Dedifferentiated amniotic fluid mesenchymal stem cell (primary cell): ENCODE measurements around the gene ABHD6.
"Not testable (repeated sequence)": the region's sequence is repeated elsewhere in the genome, so short reads cannot be mapped to it uniquely, and the experiment has no call there.

Experiments used
- DNase-seq: peaks from one replicate; pipeline ENCODE4 v3.0.0-alpha.2; 2016; ENCODE audit errors: extremely low spot score

ABHD6 gene

DNA sequence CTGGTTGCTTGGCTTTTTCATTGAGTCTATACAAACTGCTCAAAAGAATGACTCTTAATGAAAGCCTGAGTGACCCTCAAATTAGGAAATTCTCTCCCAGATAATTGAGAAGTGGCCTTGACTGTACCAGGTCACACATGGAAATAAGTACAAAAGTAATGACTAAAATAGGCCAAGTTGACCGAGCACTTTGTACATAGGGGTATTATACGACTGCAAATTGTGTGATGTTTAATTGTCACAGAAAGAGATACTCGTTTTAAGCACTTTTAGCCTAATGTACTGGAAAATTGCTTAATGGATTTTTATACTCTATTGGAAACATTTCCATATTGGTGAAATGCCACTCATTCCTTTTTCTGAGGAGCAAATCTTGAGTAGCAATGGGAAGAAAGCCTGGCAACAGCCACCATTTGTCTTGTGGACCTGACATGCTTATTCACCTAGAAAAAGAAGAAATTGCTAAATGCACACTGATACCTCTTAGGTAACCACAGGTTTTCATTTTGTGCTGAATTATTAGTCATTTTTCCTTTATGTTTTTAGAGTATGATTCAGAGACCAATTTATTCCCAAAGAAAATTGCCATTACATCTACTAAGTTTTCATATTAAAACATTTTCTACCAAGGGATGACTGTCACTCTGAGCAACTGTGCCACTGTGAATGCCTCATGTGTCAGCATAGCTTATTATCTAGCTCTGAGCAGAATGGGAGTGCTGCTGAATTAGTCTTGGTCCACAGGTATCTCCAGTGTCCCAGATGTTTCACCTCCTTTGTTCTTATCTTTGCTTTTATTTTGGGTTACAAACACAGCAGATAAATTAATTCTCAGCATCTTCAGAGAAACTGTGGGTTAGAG lies 86.2 kb downstream of the ABHD6 start:
- DNase-seq = no peak

DNA sequence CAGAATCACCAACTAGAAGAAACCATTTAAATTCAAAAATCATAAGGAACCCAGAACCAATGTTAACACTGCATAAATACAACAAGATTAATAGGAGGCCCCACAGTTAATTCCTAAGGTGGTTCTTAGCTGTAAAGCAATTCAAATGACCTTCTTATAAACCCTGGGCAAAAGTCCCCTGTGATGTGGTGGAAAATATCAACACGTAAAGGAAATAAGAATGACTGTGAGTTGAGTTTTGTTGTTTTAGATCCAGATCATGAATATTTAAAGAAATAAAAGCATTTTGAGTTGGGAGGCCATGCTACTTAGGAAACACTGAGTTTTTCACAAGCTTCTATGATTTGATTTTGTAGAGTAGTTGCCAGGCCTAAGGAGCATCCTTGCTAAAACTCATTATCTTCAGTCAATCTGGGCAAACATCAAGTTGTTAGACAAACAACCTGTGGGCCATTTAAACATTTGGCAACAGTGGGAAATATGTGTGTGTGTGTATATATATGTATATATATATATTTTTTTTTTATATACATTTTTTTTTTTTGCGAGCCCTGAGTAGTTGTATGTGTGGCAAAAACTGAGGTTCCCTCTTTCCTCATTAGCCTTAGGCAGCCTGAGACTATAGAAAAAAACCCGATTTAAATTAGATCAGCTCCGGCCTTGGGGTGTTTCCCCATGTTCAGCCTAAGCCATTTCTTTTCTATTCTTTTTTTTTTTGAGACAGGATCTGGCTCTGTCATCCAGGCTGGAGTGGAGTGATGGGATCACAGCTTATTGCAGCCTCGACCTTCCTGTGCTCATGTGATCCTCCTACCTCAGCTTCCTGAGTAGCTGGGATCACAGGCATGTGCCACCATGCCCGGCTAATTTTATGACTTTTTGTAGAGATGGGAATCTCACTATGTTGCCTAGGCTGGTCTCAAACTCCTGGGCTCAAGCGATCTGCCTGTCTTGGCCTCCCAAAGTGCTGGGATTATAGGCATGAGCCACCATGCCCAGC lies 87.1 kb downstream of the ABHD6 start:
- DNase-seq = no peak

DNA sequence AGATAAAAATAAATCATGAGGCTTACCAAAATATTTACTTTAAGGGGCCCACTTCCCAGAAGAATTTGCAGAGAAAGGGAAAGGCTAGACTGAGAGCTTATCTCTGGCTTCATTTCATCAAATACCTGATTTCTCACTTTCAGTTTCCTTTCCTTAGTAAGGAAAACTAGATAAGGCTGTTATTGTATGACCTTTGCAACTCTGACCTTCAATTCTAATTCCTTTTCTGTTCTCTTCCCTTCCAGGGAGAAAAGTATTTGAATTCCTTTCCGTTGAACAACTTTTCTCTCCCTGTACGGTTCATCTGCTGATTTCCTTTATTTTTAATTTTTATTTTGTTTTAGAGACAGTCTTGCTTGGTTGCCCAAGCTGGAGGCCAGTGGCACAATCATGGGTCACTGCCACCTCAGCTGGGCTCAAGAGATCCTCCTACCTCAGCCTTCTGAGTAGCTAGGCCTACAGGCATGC lies 88.0 kb downstream of the ABHD6 start:
- DNase-seq = no peak

DNA sequence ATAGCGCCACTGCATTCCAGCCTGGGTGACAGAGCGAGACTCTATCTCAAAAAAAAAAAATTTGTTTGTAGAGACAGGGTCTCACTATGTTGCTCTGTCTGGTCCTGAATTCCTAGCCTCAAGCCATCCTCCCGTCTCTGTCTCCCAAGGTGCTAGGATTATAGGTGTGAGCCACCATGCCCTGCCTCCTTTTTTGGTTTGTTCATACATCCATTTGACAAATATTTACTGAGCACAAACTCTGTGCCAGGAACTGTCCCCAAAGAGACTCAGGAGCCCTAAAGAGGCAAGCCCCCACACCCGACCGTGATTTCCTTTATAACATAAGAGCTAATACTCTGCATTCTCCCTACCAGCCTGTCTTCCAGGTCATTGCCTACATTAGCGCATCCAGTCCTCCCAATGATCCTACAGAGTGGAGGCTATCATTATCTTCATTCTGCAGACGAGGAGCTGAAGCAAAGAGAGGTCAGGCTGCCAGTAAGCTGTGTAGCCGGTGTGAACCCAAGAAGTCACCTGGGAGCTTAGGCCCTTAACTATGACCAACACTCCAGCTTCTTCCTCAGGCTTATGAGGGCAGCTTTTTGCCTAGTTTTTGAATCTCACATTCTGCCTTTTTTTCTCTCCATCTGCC lies 88.8 kb downstream of the ABHD6 start:
- no peak for DNase-seq

DNA sequence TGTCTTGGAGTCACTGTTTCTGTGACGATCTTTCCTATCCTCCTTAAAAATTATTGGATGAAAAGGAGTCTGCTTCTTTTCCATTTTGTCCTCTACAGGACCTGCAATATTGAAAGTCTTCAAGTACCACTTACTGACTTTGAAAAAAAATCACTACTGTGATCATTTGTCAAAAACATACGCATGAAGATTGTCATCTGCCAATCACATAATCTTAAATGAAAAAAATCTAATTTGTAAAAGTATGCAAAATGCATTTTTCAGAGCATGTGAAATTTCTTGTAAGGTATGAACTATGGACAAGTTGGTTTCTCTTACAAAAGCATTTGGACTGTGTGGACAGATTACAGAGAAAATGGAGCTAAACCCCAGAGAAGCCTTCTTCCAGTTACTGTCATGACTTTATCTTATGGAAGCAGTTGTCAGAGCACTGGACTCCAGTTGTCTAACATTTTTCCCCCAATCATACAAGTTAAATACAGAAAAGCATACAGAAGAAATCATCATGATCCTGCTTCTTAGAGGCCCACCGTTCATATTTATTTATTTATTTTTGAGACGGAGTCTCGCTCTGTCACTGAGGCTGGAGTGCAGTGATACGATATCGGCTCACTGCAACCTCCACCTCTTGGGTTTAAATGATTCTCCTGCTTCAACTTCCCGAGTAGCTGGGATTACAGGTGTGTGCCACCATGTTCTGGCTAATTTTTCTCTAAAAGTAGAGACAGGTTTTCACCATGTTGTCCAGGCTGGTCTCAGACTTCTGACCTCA lies 91.7 kb downstream of the ABHD6 start:
- DNase-seq = no peak

DNA sequence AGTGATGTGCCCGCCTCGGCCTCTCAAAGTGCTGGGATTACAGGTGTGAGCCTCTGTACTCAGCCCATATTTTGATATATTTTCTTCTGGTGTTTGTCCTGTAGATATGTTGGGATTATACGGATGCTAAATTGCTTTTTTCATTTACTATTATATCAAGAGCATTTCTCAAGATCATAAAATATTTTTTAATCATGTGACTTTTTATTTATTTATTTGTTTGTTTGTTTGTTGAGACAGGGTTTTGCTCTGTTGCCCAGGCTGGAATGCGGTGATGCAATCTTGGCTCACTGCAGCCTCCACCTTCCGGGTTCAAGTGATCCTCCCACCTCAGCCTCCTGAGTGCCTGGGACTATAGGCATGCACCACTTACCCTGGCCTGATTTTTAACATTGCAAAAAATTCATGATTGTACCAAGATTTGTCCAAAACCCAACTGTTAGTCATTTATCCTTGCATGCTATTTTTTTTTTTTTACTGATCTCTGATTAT lies 92.4 kb downstream of the ABHD6 start:
- DNase-seq = no peak

DNA sequence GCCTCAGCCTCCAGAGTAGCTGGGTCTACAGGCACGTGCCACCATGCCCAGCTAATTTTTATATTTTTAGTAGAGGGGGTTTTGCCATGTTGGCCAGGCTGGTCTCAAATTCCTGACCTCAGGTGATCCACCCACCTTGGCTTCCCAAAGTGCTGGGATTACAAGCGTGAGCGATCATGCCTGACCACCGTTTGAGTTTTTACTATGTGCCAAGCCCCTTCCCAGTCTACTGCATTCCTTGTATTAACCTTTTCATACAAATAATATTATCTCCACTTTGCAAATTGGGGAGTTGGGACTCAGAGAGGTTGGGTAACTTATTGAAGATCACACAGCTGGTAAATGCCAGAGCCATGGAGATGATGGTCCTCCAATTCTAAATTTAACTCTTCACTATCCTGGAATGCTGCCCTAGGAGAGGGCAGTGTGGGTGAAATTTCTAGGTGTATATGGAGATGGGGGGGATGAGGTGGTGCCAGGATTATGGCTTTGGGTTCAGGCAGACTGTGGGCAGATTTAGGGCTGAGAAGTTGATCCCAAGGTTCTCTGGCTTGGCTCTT lies 94.1 kb downstream of the ABHD6 start:
- DNase-seq = no peak

DNA sequence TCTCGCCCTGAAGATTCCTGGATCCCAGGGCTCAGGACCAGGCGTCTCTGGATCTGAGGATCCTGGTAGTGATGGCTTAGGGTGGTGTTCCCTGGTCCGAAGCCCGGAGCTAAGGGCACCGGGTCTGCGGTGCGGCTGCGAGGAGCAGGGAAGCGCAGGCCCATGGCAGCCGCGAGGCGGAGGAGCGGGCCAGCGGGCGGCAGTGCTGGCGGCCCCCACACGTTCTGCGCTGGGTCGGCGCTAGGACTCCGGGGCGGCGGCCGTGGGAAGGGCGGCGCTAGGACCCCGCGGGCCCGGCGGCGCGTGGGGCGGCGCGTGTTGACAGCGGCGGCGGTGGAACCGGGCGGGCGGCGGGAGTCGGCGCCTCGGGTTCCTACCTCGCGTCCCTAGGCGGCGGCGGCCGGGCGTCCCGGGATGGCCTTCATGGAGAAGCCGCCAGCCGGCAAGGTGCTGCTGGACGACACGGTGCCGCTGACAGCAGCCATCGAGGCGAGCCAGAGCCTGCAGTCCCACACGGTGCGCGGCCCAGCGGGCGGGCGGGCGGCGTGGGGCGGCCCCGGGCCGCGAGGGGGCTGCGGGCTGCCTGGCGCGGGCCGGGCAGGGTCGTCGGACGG lies 95.1 kb downstream of the ABHD6 start, which contains the start of gene PXK:
PXK (plus strand) TSS at position 318 of the 614 bp plus-strand sequence; CDS start at position 415, 97 bp downstream.
- peak; percentile 44 for DNase-seq

DNA sequence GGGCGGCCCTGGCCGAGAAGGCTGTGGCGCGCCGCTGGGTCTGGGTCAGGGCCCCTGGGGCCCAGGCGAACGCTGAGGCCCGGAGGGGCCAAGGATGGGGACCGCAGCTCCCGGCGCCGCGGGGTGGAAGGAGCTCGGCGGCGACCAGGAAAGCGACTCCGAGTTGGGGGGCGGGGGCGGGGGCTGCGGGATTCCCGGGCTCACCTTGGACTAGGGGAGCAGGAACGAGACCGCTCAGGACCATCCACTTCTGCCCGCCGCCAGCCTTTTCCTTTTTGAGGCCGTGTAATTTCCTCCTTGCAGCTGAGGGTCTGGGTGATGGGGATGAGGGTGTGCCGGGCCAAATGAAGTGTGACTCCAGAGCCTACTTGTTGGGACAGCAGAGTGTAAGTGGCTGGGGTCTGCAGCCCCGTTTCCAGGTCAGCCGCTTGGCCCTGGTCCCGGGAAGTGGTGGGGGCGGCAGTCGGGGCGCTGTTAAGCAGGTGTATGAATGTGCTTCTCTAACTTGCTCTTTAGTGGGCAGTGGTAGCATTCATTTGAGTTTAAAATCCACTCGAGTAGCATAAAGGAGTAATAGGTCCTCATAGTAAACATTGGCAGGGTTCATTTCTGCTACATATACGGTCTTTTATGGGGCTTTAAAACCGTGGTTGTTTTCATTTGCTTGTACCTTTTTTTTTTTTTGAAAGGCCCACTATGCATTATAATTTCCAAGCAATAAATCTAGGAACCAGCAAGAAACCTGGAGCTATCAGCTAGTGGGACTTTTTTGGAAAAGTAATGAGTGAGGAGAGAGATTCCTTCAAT lies 95.8 kb downstream of the ABHD6 start:
- DNase-seq = no peak

DNA sequence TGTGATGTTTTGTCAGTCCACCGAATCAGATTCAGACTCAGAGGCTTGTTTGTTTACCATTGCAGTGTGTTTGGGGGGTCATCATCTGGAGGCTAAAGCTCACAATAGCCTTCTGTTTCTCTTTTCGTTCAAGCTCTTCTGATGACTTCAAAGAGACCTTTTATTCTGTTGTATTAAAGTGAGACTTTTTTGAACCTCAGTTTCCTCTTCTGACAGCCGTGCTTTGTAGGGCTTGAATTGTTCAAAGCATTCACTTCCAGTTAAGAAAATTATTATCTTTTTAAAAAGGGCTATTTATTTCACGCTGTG lies 96.4 kb downstream of the ABHD6 start:
- DNase-seq = no peak

DNA sequence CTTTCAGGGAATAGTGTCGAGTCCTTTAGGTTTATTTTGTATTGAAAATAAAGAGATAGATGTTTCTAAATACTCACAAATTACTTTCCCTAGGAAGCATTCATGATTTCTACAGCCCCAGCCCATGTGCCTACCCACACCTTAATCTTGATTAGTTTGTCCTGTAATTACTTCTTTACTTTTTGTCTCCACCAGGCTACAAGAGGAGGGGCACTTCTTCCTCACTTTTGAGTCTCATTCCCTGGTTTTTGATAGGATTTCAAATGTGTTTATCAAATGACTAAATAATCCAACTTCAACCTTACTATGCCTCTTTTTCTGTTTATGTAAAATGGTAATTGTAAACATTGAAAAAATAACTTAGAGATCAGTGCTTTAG lies 96.9 kb downstream of the ABHD6 start:
- DNase-seq = no peak

DNA sequence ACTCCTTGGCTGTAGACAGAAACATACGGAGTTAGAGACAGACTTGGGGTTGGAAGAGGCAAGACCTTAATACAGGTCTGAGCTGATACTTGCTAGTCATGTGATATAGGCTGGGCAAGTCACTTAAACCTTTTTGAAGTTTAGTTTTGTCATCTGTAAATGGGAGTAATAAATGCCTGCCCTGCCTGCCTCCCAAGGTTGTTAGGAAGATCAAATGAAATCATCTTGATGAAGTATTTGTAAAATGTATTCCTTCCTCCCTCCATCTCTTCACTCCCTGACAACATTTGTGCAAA lies 98.0 kb downstream of the ABHD6 start:
- DNase-seq = no peak

DNA sequence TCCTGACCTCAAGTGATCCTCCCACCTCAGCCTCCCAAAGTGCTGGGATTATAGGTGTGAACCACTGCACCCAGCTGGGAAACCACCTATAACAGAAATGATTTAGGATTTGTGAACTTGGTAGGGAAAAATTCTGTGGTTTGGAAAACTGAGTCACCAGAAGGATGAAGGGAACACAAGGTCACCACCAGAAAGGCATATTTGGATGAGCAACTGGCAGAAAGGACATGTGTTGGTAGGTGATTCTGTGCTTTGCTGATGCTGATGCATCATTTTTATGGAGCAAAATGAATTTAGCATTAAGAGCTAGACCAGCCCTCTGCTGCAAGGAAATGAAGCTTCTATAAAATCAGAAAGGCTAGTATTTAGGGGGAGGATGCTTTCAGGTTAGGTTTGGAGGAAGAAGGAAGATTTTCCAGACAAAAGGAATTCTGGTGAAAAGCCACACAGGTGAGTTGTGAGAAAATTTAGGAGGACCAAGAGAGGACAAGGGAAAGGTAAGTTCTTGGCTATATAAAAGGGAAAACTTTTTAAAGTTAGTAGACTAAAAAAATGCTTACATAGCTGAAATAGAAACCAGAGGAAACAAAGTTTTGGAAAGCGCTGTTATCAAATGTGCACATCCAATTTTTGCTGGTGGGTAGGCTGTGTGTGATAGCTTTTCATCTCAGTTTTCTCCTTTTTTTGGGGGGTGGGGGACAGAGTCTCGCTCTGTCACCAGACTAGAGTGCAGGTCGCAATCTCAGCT lies 98.7 kb downstream of the ABHD6 start:
- no peak for DNase-seq

DNA sequence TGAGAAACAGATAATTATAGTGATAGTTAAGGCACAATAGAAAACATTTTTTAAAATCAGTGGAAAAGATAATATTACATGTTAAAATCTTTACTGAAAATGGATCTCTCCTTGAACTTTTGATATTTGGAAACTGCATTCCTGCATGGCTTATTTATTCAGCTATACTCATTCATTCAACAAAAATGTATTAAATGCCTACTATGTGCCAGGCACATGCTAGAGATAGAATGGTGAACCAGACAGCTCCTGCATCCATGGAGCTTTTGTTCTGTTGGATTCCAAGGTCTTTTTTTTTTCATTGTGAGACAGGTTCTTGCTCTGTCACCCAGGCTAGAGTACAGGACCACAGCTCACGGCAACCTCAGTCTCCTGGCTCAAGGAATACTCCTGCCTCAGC lies 99.6 kb downstream of the ABHD6 start:
- no peak for DNase-seq

DNA sequence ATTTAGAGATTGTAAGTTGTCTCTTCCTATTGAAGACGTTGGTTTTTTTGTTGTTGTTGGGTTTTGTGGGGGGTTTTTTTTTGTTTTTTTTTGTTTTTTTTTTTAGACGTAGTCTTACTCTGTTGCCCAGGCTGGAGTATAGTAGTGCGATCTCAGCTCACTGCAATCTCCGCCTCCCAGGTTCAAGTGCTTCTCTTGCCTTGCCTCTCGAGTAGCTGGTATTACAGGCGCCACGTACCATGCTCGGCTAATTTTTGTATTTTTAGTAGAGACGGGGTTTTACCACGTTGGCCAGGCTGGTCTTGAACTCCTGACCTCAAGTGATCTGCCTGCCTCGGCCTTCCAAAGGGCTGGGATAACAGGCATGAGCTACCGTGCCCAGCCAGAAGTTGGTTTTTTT lies 101.6 kb downstream of the ABHD6 start:
- DNase-seq = not testable (repeated sequence)

DNA sequence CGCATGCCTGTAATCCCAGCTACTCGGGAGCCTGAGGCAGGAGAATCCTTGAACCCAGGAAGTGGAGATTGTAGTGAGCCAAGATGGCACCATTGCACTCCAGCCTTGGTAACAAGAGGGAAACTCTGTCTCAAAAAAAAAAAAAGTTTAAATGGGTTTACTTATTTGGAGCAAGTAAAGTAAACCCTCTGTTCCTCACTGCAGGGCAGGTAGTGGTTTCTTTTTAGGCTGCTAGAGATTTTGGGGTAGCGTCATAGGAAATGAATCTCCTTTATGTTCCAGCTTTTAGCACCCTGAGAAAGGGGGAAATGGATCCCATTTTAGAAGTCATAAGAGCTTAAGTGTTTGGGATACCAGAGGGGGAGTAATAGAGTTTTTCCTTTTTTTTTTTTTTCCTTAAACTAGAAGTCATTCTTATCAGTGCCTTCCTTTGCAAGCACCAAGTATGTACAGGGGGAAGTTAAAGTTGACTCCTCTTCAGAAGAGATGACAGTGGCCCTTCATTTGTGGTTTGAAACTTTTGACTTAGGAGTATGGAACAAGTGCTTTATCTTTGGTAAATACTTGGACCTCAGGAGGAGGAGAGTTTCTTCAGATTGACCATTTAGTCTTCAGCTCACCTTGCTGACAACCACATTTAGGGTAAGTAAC lies 103.1 kb downstream of the ABHD6 start:
- no peak for DNase-seq

DNA sequence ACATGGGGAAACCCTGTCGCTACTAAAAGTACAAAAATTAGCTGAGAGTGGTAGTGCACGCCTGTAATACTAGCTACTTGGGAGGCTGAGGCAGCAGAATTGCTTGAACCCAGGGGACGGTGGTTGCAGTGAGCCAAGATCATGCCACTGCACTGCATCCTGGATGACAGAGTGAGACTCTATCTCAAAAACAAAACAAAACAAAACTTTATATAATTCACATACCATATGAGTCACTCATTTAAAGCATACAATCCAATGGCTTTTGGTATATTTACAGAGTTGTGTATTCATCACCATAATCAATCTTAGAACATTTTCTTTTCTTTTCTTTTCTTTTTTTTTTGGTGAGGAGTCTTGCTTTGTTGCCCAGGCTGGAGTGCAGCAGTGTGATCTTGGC lies 103.8 kb downstream of the ABHD6 start:
- DNase-seq = no peak

DNA sequence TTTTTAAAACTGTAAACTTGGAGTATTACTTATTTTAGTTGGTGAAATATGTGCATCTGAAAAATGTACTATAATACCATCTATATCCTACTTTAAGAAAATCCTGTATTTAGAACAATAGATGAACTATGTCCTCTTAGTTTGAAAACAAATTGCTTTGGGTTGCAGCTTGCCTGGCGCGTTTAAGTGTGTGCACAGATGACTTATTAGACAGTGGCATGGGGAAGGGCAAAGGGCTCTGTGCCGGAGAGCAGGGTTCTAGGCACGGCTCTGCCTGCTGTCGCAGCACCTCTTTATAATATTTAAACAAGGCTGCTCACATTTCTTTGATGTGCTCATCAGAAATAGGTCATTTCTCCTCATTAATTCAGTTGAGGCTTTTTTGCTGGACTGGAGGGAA lies 105.1 kb downstream of the ABHD6 start:
- DNase-seq = no peak
